OCI-LY1 (cell line): ENCODE data around the gene SLC22A23.

Experiments
- H2AFZ ChIP-seq: fragments of 200-600 bp; sonication (generic), shearing (Covaris generic); 2 replicates; pipeline ENCODE4 v1.6.0; 2014; ENCODE audit warnings: antibody characterized with exemption, mild to moderate bottlenecking, low read length
- H3F3A ChIP-seq: fragments of 200-600 bp; sonication (generic), shearing (Covaris generic); 2 replicates; pipeline ENCODE4 v1.6.0; 2014; ENCODE audit warnings: mild to moderate bottlenecking, antibody characterized with exemption, low read length, moderate library complexity; ENCODE audit not compliant: insufficient read depth
- H3K27ac ChIP-seq: fragments of 200-600 bp; sonication (generic); 2 replicates; pipeline ENCODE4 v1.5.1; 2014; ENCODE audit warnings: low read length, mixed run types, mild to moderate bottlenecking, low read depth; ENCODE audit not compliant: poor library complexity, severe bottlenecking
- H3K27me3 ChIP-seq: fragments of 200-600 bp; sonication (generic); 2 replicates; pipeline ENCODE4 v1.6.0; 2014; ENCODE audit warnings: antibody characterized with exemption, mild to moderate bottlenecking, low read length, moderate library complexity; ENCODE audit not compliant: insufficient read depth
- H3K36me3 ChIP-seq: fragments of 200-600 bp; sonication (generic); 2 replicates; pipeline ENCODE4 v1.6.1; 2014; ENCODE audit warnings: mild to moderate bottlenecking, antibody characterized with exemption, low read length, moderate library complexity, mixed read lengths; ENCODE audit not compliant: insufficient read depth
- H3K4me1 ChIP-seq: fragments of 200-600 bp; sonication (generic); 2 replicates; pipeline ENCODE4 v1.5.1; 2014; ENCODE audit warnings: mild to moderate bottlenecking, low read length, moderate library complexity; ENCODE audit not compliant: insufficient read depth, severe bottlenecking
- H3K4me2 ChIP-seq: fragments of 200-600 bp; sonication (generic), shearing (Covaris generic); 2 replicates; pipeline ENCODE4 v1.6.1; 2014; ENCODE audit warnings: low read length
- H3K4me3 ChIP-seq: fragments of 200-600 bp; sonication (generic); 2 replicates; pipeline ENCODE4 v1.5.1; 2014; ENCODE audit warnings: low read length, low read depth, mild to moderate bottlenecking, mixed read lengths; ENCODE audit not compliant: poor library complexity, severe bottlenecking
- H3K79me2 ChIP-seq: fragments of 200-600 bp; shearing (Covaris generic); 2 replicates; pipeline ENCODE4 v1.6.1; 2016; ENCODE audit warnings: mixed run types, low read length, mixed read lengths; ENCODE audit not compliant: insufficient read depth
- H3K9ac ChIP-seq: fragments of 200-600 bp; sonication (generic), shearing (Covaris generic); 2 replicates; pipeline ENCODE4 v1.6.1; 2014; ENCODE audit warnings: mild to moderate bottlenecking, low read length, mixed read lengths
- H3K9me2 ChIP-seq: fragments of 200-600 bp; sonication (generic), shearing (Covaris generic); 2 replicates; pipeline ENCODE4 v1.6.1; 2014; ENCODE audit warnings: low read depth, mild to moderate bottlenecking, low read length, mixed read lengths
- H3K9me3 ChIP-seq: fragments of 200-600 bp; shearing (Covaris generic); 2 replicates; pipeline ENCODE4 v1.6.1; 2014; ENCODE audit warnings: low read length, mixed read lengths
- H4K20me1 ChIP-seq: fragments of 200-600 bp; sonication (generic), shearing (Covaris generic); 2 replicates; pipeline ENCODE4 v1.6.0; 2016; ENCODE audit warnings: mild to moderate bottlenecking, low read length; ENCODE audit not compliant: insufficient read depth
- EZH2 ChIP-seq: fragments of 200-600 bp; sonication (generic), shearing (Covaris generic); IDR thresholded peaks from 2 replicates; pipeline ENCODE4 v1.8.0; 2017; ENCODE audit warnings: borderline replicate concordance, mixed run types, mild to moderate bottlenecking, antibody characterized with exemption, low read length, moderate library complexity, mixed read lengths
- TF ChIP-seq, protein P1 (sequence below): fragments of 200-600 bp; sonication (generic), shearing (Covaris generic); IDR thresholded peaks from 2 replicates; pipeline ENCODE4 v1.5.1; 2017; ENCODE audit warnings: mild to moderate bottlenecking, antibody characterized with exemption, low read length, moderate library complexity, mixed read lengths

SLC22A23 gene

GRCh38 chr6:3240595-3240994 is 216.3 kb downstream of the SLC22A23 start:
- H3K9me3 ChIP-seq = no peaks in the 10 kb centered on the region
- no peaks in the 10 kb centered on the region for H3K79me2 ChIP-seq
- H3K4me2 ChIP-seq = no peak overlapping the region
- no peaks in the 10 kb centered on the region for H3F3A ChIP-seq
- H2AFZ ChIP-seq = no peak overlapping the region
- H3K9me2 ChIP-seq = no peaks in the 10 kb centered on the region
- no peaks in the 10 kb centered on the region for H3K36me3 ChIP-seq
- no peaks in the 10 kb centered on the region for H4K20me1 ChIP-seq
- peaks cover 6% of the 10 kb centered on the region; the same call in 1 of the 2 replicates for H3K27me3 ChIP-seq
- H3K4me1 ChIP-seq = peaks cover 3% of the 10 kb centered on the region
- H3K4me3 ChIP-seq = no peak overlapping the region
- no peak overlapping the region for H3K9ac ChIP-seq
- H3K27ac ChIP-seq = no peak overlapping the region
- TF ChIP-seq EZH2 = no peak

DNA sequence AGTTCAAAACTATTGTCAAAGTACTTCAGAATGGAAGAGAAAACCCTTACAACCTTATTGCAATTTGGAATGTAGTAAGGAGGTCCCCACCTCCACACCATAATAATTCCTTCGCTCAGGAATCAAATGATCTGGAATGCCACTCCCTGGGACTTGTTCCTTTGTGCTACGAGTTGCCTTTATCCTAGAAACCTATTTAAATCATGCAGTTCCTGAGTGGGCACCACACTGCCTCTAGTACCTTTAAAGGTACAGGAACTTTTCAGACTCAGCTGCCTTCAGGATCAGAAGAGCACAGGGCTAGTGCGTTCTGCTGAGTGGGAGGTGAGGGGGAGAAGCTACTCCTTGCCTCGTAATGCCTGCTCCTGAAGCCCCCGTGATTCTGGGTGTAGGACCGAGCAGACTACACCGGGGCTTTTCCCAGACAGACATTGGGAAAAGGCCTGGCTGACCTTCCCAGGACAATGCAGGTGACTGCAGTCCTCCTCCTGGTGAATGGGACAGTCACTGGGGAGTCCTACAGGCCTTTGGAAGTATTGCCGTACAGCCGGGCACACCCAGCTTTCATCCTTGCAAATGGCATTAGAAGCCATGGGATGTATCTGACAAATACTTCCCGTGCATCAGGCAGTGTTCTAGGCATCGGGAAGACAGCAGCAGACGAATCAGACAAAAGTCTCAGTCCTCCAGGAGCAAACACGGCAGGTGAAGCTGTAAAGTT is 217.6 kb downstream of the SLC22A23 start:
- H3K9me3 ChIP-seq = no peaks in the 10 kb centered on the region
- H3K4me3 ChIP-seq = no peak overlapping the region
- no peaks in the 10 kb centered on the region for H3F3A ChIP-seq
- H3K27me3 ChIP-seq = peaks cover 6% of the 10 kb centered on the region; the same call in 1 of the 2 replicates
- H4K20me1 ChIP-seq = no peaks in the 10 kb centered on the region
- TF ChIP-seq, protein P1, sequence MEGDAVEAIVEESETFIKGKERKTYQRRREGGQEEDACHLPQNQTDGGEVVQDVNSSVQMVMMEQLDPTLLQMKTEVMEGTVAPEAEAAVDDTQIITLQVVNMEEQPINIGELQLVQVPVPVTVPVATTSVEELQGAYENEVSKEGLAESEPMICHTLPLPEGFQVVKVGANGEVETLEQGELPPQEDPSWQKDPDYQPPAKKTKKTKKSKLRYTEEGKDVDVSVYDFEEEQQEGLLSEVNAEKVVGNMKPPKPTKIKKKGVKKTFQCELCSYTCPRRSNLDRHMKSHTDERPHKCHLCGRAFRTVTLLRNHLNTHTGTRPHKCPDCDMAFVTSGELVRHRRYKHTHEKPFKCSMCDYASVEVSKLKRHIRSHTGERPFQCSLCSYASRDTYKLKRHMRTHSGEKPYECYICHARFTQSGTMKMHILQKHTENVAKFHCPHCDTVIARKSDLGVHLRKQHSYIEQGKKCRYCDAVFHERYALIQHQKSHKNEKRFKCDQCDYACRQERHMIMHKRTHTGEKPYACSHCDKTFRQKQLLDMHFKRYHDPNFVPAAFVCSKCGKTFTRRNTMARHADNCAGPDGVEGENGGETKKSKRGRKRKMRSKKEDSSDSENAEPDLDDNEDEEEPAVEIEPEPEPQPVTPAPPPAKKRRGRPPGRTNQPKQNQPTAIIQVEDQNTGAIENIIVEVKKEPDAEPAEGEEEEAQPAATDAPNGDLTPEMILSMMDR = no peak
- TF ChIP-seq EZH2 = no peak
- H3K27ac ChIP-seq = no peak overlapping the region
- no peak overlapping the region for H2AFZ ChIP-seq
- no peaks in the 10 kb centered on the region for H3K36me3 ChIP-seq
- no peaks in the 10 kb centered on the region for H3K79me2 ChIP-seq
- H3K9me2 ChIP-seq = no peaks in the 10 kb centered on the region
- no peak overlapping the region for H3K4me2 ChIP-seq
- peaks cover 3% of the 10 kb centered on the region for H3K4me1 ChIP-seq
- no peak overlapping the region for H3K9ac ChIP-seq

- Histone ChIP-seq H3K4me2 (no peak overlapping the region), H3K27me3 (no peaks in the 10 kb centered on the region; the same call in 1 of the 2 replicates), H3K79me2 (no peaks in the 10 kb centered on the region), H4K20me1 (no peaks in the 10 kb centered on the region), H3K4me1 (peaks cover 3% of the 10 kb centered on the region), H2AFZ (no peak overlapping the region), H3K9me2 (no peaks in the 10 kb centered on the region), H3K9me3 (no peaks in the 10 kb centered on the region), H3F3A (no peaks in the 10 kb centered on the region), H3K9ac (no peak overlapping the region), H3K36me3 (no peaks in the 10 kb centered on the region), H3K4me3 (no peak overlapping the region), H3K27ac (no peak overlapping the region)
- TF ChIP-seq EZH2 = no peak
- TF ChIP-seq, protein P1 = no peak
Observed at GRCh38 chr6:3237761-3238662, 218.8 kb downstream of the SLC22A23 start.
